Measurements from ENCODE around the gene TEAD1. TPM values are rescaled to one million over a fixed set of nuclear protein-coding genes. Genes with fewer than 3 reads are reported as not detected.
"Not testable (repeated sequence)": the region's sequence is repeated elsewhere in the genome, so short reads cannot be mapped to it uniquely, and the experiment has no call there.

Gene TEAD1
- total RNA-seq, 2 experiments from 2014 or later, result 0.11 TPM; not detected in 1

GRCh38 chr11:12871788-12872321 is 197.6 kb downstream of the TEAD1 start:
- Histone ChIP-seq H3K9me3 (ENCODE audit: control insufficient read depth in 1 of 2, insufficient read depth in 1 of 2, low read length in 2 of 2) (no peaks in the 10 kb centered on the region), H3K27me3 (ENCODE audit: control insufficient read depth in 1 of 2, insufficient read depth in 2 of 2, low read length in 2 of 2) (peaks cover 5 to 9% of the 10 kb centered on the region in 2 experiments), H3K36me3 (ENCODE audit: insufficient read depth, low read length) (no peaks in the 10 kb centered on the region), H3K4me3 (ENCODE audit: low read length) (no peak overlapping the region), H3K27ac (ENCODE audit: low read depth in 1 of 2, low read length in 2 of 2) (no peak overlapping the region), H3K4me1 (ENCODE audit: insufficient read depth, low read length) (no peaks in the 10 kb centered on the region)
- peaks cover 32% of the 10 kb centered on the region for H3K27me3 Mint-ChIP-seq
- POLR2A ChIA-PET, result no interaction called here
- ATAC-seq (ENCODE audit: poor library complexity) (no peak), DNase-seq (no peak)
- no peak overlapping the region for H3K4me3 Mint-ChIP-seq
- CTCF ChIA-PET, result no interaction called here
- H3K27ac Mint-ChIP-seq, result no peak overlapping the region
- no peaks in the 10 kb centered on the region for H3K36me3 Mint-ChIP-seq (ENCODE audit: low read depth)
- H3K9me3 Mint-ChIP-seq, result no peaks in the 10 kb centered on the region
- TF ChIP-seq CTCF (IDR thresholded peaks at IDR 0.05), result no peak
- H3K4me1 Mint-ChIP-seq (ENCODE audit: low read depth), result no peaks in the 10 kb centered on the region
- intact Hi-C loops (cut with DNase I, micrococcal nuclease), result no loop called here

GRCh38 chr11:12876340-12876739 is 202.1 kb downstream of the TEAD1 start:
- Mint-ChIP-seq H3K27ac (no peak overlapping the region), H3K4me3 (no peak overlapping the region), H3K27me3 (peaks cover 22% of the 10 kb centered on the region), H3K36me3 (ENCODE audit: low read depth) (no peaks in the 10 kb centered on the region), H3K9me3 (no peaks in the 10 kb centered on the region), H3K4me1 (ENCODE audit: low read depth) (no peaks in the 10 kb centered on the region)
- intact Hi-C loops (cut with DNase I, micrococcal nuclease), result no loop called here
- peaks cover 0 to 8% of the 10 kb centered on the region in 2 experiments for H3K27me3 ChIP-seq (ENCODE audit: control insufficient read depth in 1 of 2, insufficient read depth in 2 of 2, low read length in 2 of 2)
- TF ChIP-seq CTCF (IDR thresholded peaks at IDR 0.05), result no peak
- H3K4me3 ChIP-seq (ENCODE audit: low read length), result no peak overlapping the region
- ATAC-seq (ENCODE audit: poor library complexity) (no peak), DNase-seq (no peak)
- no peaks in the 10 kb centered on the region for H3K36me3 ChIP-seq (ENCODE audit: insufficient read depth, low read length)
- H3K4me1 ChIP-seq (ENCODE audit: insufficient read depth, low read length), result no peaks in the 10 kb centered on the region
- H3K9me3 ChIP-seq (ENCODE audit: control insufficient read depth in 1 of 2, insufficient read depth in 1 of 2, low read length in 2 of 2), result no peaks in the 10 kb centered on the region
- ChIA-PET POLR2A (no interaction called here), CTCF (no interaction called here)
- H3K27ac ChIP-seq (ENCODE audit: low read depth in 1 of 2, low read length in 2 of 2), result no peak overlapping the region

- ATAC-seq (ENCODE audit: poor library complexity), result no peak
Measured at GRCh38 chr11:12876988-12877387, 202.8 kb downstream of the TEAD1 start.

GRCh38 chr11:12877508-12877907 is 203.3 kb downstream of the TEAD1 start:
- H3K4me1 ChIP-seq (ENCODE audit: insufficient read depth, low read length); DNase-seq; ATAC-seq (ENCODE audit: poor library complexity); H3K4me3 ChIP-seq (ENCODE audit: low read length); CTCF ChIA-PET; H3K27ac ChIP-seq (ENCODE audit: low read depth in 1 of 2, low read length in 2 of 2); intact Hi-C loops (cut with DNase I, micrococcal nuclease); H3K4me3 Mint-ChIP-seq; H3K4me1 Mint-ChIP-seq (ENCODE audit: low read depth); H3K9me3 Mint-ChIP-seq; H3K36me3 Mint-ChIP-seq (ENCODE audit: low read depth); H3K9me3 ChIP-seq (ENCODE audit: control insufficient read depth in 1 of 2, insufficient read depth in 1 of 2, low read length in 2 of 2); H3K27ac Mint-ChIP-seq; H3K36me3 ChIP-seq (ENCODE audit: insufficient read depth, low read length); POLR2A ChIA-PET; H3K27me3 ChIP-seq (ENCODE audit: control insufficient read depth in 1 of 2, insufficient read depth in 2 of 2, low read length in 2 of 2): not testable (repeated sequence)
- peaks cover 22% of the 10 kb centered on the region for H3K27me3 Mint-ChIP-seq

More at GRCh38 chr11:12876988-12877387, 202.8 kb downstream of the TEAD1 start:
- no peak for DNase-seq
- TF ChIP-seq CTCF (IDR thresholded peaks at IDR 0.05), result no peak
- Histone ChIP-seq H3K27ac (ENCODE audit: low read depth in 1 of 2, low read length in 2 of 2) (no peak overlapping the region), H3K36me3 (ENCODE audit: insufficient read depth, low read length) (no peaks in the 10 kb centered on the region), H3K4me1 (ENCODE audit: insufficient read depth, low read length) (no peaks in the 10 kb centered on the region), H3K27me3 (ENCODE audit: control insufficient read depth in 1 of 2, insufficient read depth in 2 of 2, low read length in 2 of 2) (peaks cover 0 to 8% of the 10 kb centered on the region in 2 experiments), H3K9me3 (ENCODE audit: control insufficient read depth in 1 of 2, insufficient read depth in 1 of 2, low read length in 2 of 2) (no peaks in the 10 kb centered on the region), H3K4me3 (ENCODE audit: low read length) (no peak overlapping the region)
- ChIA-PET CTCF (no interaction called here), POLR2A (no interaction called here)
- Mint-ChIP-seq H3K36me3 (ENCODE audit: low read depth) (no peaks in the 10 kb centered on the region), H3K9me3 (no peaks in the 10 kb centered on the region), H3K27ac (no peak overlapping the region), H3K27me3 (peaks cover 22% of the 10 kb centered on the region), H3K4me1 (ENCODE audit: low read depth) (no peaks in the 10 kb centered on the region), H3K4me3 (no peak overlapping the region)
- intact Hi-C loops (cut with DNase I, micrococcal nuclease), result no loop called here
